PC-9 (cell line): Measurements from ENCODE around the gene PLEKHA6. TPM values are rescaled to one million over a fixed set of nuclear protein-coding genes. Genes with fewer than 3 reads are reported as not detected.

Experiments
- BruUV-seq: library from RNA; stranded (reverse); fragments of 400-500 nt; replicated peaks from 2 replicates; lab custom pipeline; 2021; lab: Mats Ljungman, UMichigan
- CTCF ChIA-PET: fragments of 300-600 bp; sonication (Branson Sonifier 250); formaldehyde crosslinking; loops from one replicate; lab custom pipeline; 2022; ENCODE audit warnings: antibody characterized with exemption; lab: Charles Lee
- POLR2A ChIA-PET: fragments of 300-600 bp; sonication (Branson Sonifier 250); formaldehyde crosslinking; loops from one replicate; lab custom pipeline; 2022; ENCODE audit warnings: antibody characterized with exemption; ENCODE audit not compliant: unreplicated experiment; lab: Charles Lee
- DNase-seq, 2 experiments: peaks; one replicate each; pipeline versions ENCODE4 v3.0.0 to v3.0.0-alpha.2; 2015 to 2022; ENCODE audit warnings: mixed read lengths in 1 of 2
- H2AFZ ChIP-seq: fragments of 200-600 bp; sonication (generic); 2 replicates; pipeline ENCODE4 v1.8.1; 2017; ENCODE audit warnings: antibody characterized with exemption
- H3F3A ChIP-seq: fragments of 200-600 bp; sonication (generic); 2 replicates; pipeline ENCODE4 v1.8.1; 2017; ENCODE audit warnings: antibody characterized with exemption, mild to moderate bottlenecking, low read depth; ENCODE audit not compliant: insufficient read depth
- H3K27ac ChIP-seq: fragments of 200-600 bp; sonication (generic); 2 replicates; pipeline ENCODE4 v1.6.1; 2016; ENCODE audit warnings: mixed run types
- H3K27me3 ChIP-seq: fragments of 200-600 bp; sonication (generic); 2 replicates; pipeline ENCODE4 v1.6.1; 2016; ENCODE audit warnings: low read depth, mixed run types; ENCODE audit not compliant: insufficient read depth
- H3K36me3 ChIP-seq: fragments of 200-600 bp; sonication (generic); 2 replicates; pipeline ENCODE4 v1.6.1; 2016; ENCODE audit warnings: low read depth, mixed run types
- H3K4me1 ChIP-seq: fragments of 200-600 bp; sonication (generic); replicated peaks from 2 replicates; pipeline ENCODE4 v1.6.1; 2016; ENCODE audit warnings: mixed run types; ENCODE audit not compliant: insufficient read depth
- H3K4me2 ChIP-seq: fragments of 200-600 bp; sonication (generic); 2 replicates; pipeline ENCODE4 v1.6.1; 2017; ENCODE audit warnings: mixed run types
- H3K4me3 ChIP-seq: fragments of 200-600 bp; sonication (generic); 2 replicates; pipeline ENCODE4 v1.6.1; 2016; ENCODE audit warnings: mixed run types
- H3K79me2 ChIP-seq: fragments of 200-600 bp; sonication (generic); 2 replicates; pipeline ENCODE4 v1.6.1; 2017; ENCODE audit warnings: low read depth, mixed run types
- H3K9me2 ChIP-seq: fragments of 200-600 bp; sonication (generic); 2 replicates; pipeline ENCODE4 v1.8.1; 2017; ENCODE audit warnings: mild to moderate bottlenecking; ENCODE audit not compliant: insufficient read depth
- H3K9me3 ChIP-seq: fragments of 200-600 bp; sonication (generic); 2 replicates; pipeline ENCODE4 v1.8.1; 2016; ENCODE audit warnings: low read depth; ENCODE audit not compliant: insufficient read depth
- H4K20me1 ChIP-seq: fragments of 200-600 bp; sonication (generic); 2 replicates; pipeline ENCODE4 v1.8.1; 2017; ENCODE audit not compliant: insufficient read depth
- EZH2 ChIP-seq: fragments of 200-600 bp; sonication (generic); IDR thresholded peaks from 2 replicates; pipeline ENCODE4 v1.8.0; 2017; ENCODE audit warnings: antibody characterized with exemption, low read depth
- intact Hi-C: fragments of 100-400 bp; cut with micrococcal nuclease; formaldehyde crosslinking; loops from one replicate; pipeline ENCODE4 v1.10.0; 2022; ENCODE audit not compliant: unreplicated experiment
- total RNA-seq: library from RNA; stranded (reverse); gene quantifications from 2 replicates; pipeline ENCODE4 v1.2.3, GENCODE V29; 2021
- TF ChIP-seq, protein P1 (sequence below): fragments of 200-600 bp; sonication (generic); conservative IDR thresholded peaks from 2 replicates; pipeline ENCODE4 v1.6.1; 2017; ENCODE audit warnings: mixed run types, antibody characterized with exemption, mild to moderate bottlenecking, moderate library complexity

PLEKHA6 gene
- total RNA-seq, 1 experiment from 2014 or later = 52.0 TPM

DNA sequence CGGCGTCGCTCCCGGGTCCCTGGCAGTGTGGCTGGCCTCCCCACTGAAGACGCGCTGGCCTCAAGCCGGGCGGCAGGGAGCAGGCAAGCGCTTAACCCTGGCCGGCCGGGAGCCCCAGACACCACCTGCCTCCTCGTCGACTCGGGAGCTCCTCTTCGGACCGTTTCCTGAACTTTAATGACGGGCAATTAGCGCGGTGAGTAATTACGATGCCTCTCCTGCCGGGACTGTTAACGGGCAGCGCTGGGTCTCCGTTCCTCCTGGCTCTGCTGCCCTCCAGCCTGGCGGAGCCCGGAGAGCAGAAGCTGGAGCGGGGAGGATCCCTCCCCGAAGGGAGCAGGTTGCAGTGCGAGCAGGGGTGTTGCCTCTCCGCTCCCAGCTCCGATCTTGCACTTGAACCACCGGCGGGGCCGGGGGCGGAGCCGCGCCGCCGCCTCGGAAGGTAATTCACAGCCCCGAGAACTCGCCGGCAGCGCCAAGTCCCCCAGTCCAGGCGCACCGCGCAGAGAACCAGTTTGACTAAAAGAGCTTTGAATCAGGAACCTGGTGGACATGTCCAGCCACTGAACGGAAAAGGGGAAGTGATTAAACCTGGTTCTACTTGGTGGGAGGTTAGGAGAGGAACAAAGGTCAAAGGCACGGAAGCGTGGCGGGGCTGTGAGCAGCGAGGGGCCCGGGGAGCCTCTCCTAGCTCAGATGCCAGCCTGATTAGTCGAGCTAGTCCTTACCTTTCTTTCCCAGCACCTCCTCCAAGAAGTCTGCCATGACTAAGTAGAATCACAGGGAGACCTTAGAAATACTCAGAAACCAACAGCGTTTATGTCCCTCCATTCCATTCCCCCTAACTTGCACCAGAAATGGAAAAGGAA, 18.3 kb upstream of the PLEKHA6 start:
- intact Hi-C loops = loop anchor here (5.0 to 10.0 kb wide), 3 partner anchors 129 to 429 kb away; no protein-coding TSS in a partner anchor
- Histone ChIP-seq H3K4me2 (peak overlapping the region; percentile 93), H3K79me2 (peaks cover 60% of the 10 kb centered on the region), H3F3A (peaks cover 26% of the 10 kb centered on the region; the same call in 1 of the 2 replicates), H3K27ac (peak overlapping the region; percentile 82), H3K4me3 (peak overlapping the region; percentile 77), H4K20me1 (no peaks in the 10 kb centered on the region), H3K27me3 (no peaks in the 10 kb centered on the region), H3K9me2 (no peaks in the 10 kb centered on the region), H3K9me3 (no peaks in the 10 kb centered on the region), H2AFZ (peak overlapping the region; percentile 90), H3K36me3 (peaks cover 5% of the 10 kb centered on the region; the same call in 1 of the 2 replicates), H3K4me1 (peaks cover 60% of the 10 kb centered on the region)
- TF ChIP-seq, protein P1, sequence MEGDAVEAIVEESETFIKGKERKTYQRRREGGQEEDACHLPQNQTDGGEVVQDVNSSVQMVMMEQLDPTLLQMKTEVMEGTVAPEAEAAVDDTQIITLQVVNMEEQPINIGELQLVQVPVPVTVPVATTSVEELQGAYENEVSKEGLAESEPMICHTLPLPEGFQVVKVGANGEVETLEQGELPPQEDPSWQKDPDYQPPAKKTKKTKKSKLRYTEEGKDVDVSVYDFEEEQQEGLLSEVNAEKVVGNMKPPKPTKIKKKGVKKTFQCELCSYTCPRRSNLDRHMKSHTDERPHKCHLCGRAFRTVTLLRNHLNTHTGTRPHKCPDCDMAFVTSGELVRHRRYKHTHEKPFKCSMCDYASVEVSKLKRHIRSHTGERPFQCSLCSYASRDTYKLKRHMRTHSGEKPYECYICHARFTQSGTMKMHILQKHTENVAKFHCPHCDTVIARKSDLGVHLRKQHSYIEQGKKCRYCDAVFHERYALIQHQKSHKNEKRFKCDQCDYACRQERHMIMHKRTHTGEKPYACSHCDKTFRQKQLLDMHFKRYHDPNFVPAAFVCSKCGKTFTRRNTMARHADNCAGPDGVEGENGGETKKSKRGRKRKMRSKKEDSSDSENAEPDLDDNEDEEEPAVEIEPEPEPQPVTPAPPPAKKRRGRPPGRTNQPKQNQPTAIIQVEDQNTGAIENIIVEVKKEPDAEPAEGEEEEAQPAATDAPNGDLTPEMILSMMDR = peak; percentile 23; the same call in 1 of the 2 replicates
- TF ChIP-seq EZH2 = no peak
- ChIA-PET POLR2A (interaction anchor here (0.5 to 0.7 kb wide), 7 partner anchors 30 to 1423 kb away, joined by 3 to 6 read pairs (median 3); no protein-coding TSS in a partner anchor), CTCF (interaction anchor here (0.6 to 1.6 kb wide), 5 partner anchors 21 to 164 kb away, joined by 3 to 12 read pairs (median 4); partner anchors contain the start of gene GOLT1A)
- DNase-seq = peak; percentile 75 to 79
- BruUV-seq = no TSS peak

DNA sequence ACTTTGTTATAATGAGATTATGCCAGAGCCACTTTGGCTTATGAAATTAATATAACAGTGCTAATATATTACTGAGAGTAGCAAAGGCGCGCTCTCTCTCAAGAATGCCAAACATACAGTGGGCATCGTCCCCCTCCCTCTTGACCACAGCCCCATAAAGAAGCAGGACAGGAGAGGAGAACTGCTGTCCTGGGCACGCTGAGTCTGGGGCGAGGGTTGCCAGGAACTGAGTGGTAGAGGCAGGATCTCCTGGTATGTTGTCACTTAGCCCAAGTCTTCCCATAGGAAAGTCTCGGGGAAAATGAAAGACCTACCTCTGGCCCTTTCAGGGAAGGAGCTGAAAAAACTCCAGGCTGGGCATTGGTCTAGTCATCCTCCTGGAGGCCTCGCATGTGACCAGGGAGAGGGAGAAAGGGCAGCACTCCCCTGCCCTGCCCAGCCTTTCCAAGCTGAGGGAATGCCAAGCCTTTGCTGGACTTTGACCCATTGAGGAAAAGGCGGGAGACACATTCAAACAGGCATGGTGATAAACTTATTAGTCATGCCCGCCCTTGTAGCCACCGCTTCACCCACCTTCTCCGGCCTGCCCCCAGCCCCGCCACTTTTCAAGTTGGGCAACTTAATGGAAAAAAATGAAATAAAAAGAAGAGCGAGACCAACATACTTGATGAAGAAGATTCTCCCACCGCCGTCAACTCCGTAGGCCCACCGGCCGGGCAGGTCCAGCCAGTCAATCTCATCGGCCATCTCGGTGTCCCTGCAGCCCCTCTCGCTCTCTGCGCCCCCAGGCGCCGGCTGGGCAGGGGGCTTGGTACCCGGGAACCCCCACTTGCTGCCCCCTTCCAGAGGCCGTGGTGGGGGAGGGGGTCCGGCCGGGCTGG, 17.4 kb upstream of the PLEKHA6 start:
- intact Hi-C loops = loop anchor here (5.0 to 10.0 kb wide), 3 partner anchors 130 to 430 kb away; no protein-coding TSS in a partner anchor
- Histone ChIP-seq H3K9me2 (no peaks in the 10 kb centered on the region), H4K20me1 (no peaks in the 10 kb centered on the region), H3K36me3 (peaks cover 5% of the 10 kb centered on the region; the same call in 1 of the 2 replicates), H3K79me2 (peaks cover 60% of the 10 kb centered on the region), H3K4me2 (peak overlapping the region; percentile 93), H2AFZ (peak overlapping the region; percentile 90), H3F3A (peaks cover 26% of the 10 kb centered on the region; the same call in 1 of the 2 replicates), H3K27me3 (no peaks in the 10 kb centered on the region), H3K9me3 (no peaks in the 10 kb centered on the region), H3K27ac (peak overlapping the region; percentile 82), H3K4me3 (peak overlapping the region; percentile 77), H3K4me1 (peaks cover 60% of the 10 kb centered on the region)
- TSS peak; percentile 71 for BruUV-seq
- TF ChIP-seq, protein P1 = no peak
- TF ChIP-seq EZH2 = no peak
- peak; percentile 59 to 65 for DNase-seq
- ChIA-PET CTCF (interaction anchor here (1.0 to 1.6 kb wide), 3 partner anchors 22 to 163 kb away, joined by 3 to 12 read pairs (median 4); partner anchors contain the start of gene GOLT1A), POLR2A (interaction anchor here (0.5 to 0.6 kb wide), 2 partner anchors 209 to 1423 kb away, joined by 3 to 6 read pairs; no protein-coding TSS in a partner anchor)
